SIG-M5 treated with dmso at 0.1 percent for 504 hours (cell line): ENCODE results near the gene ASXL3.

ENCODE experiments used
- DNase-seq: peaks from one replicate; lab custom pipeline; 2025; ENCODE audit not compliant: unreplicated experiment; lab: John Stamatoyannopoulos, UW

Gene ASXL3

GRCh38 chr18:33712719-33713118 is 134.7 kb downstream of the ASXL3 start:
- no peak for DNase-seq

GRCh38 chr18:33716061-33716683 is 138.2 kb downstream of the ASXL3 start:
- no peak for DNase-seq

- no peak for DNase-seq
Measured at GRCh38 chr18:33717339-33717738, 139.3 kb downstream of the ASXL3 start.

- no peak for DNase-seq
Measured at GRCh38 chr18:33720133-33720532, 142.1 kb downstream of the ASXL3 start.

GRCh38 chr18:33729556-33729955 is 151.5 kb downstream of the ASXL3 start:
- no peak for DNase-seq

- no peak for DNase-seq
Measured at GRCh38 chr18:33733376-33733775, 155.4 kb downstream of the ASXL3 start.

- DNase-seq: no peak
Measured at GRCh38 chr18:33735428-33735827, 157.4 kb downstream of the ASXL3 start.

- DNase-seq: no peak
Measured at GRCh38 chr18:33741760-33742159, 163.7 kb downstream of the ASXL3 start.

- no peak for DNase-seq
Measured at GRCh38 chr18:33744032-33744697, 166.1 kb downstream of the ASXL3 start.

- DNase-seq: no peak
Measured at GRCh38 chr18:33745151-33745795, 167.3 kb downstream of the ASXL3 start.

- DNase-seq: no peak
Measured at GRCh38 chr18:33745871-33746545, 168.0 kb downstream of the ASXL3 start.

GRCh38 chr18:33749834-33750233 is 171.8 kb downstream of the ASXL3 start:
- DNase-seq: no peak

GRCh38 chr18:33750366-33750765 is 172.3 kb downstream of the ASXL3 start:
- no peak for DNase-seq

GRCh38 chr18:33751613-33752221 is 173.7 kb downstream of the ASXL3 start:
- no peak for DNase-seq

GRCh38 chr18:33755391-33755790 is 177.4 kb downstream of the ASXL3 start:
- DNase-seq: no peak

- DNase-seq: no peak
Measured at GRCh38 chr18:33755931-33756560, 178.0 kb downstream of the ASXL3 start.

GRCh38 chr18:33757037-33757436 is 179.0 kb downstream of the ASXL3 start:
- DNase-seq: no peak

GRCh38 chr18:33761363-33761762 is 183.3 kb downstream of the ASXL3 start:
- DNase-seq: peak; percentile 15

- DNase-seq: no peak
Measured at GRCh38 chr18:33781429-33781828, 203.4 kb downstream of the ASXL3 start.
